Endothelial cell of umbilical vein (primary cell): Measurements from ENCODE around the gene CTSF.

Source experiments
- MYC ChIP-seq: IDR thresholded peaks from one replicate; pipeline ENCODE4 v1.6.1; 2011; ENCODE audit warnings: mild to moderate bottlenecking, low read depth, low read length
- POLR2A ChIP-seq: IDR thresholded peaks from 2 replicates; pipeline ENCODE4 v1.6.1; 2012; ENCODE audit warnings: low read depth, mild to moderate bottlenecking, control low read depth, low read length
- TF ChIP-seq, protein P1 (sequence below), 2 donors: IDR thresholded peaks; 1 replicate in 1 of 2; 2 replicates in 1 of 2; pipeline ENCODE4 v1.5.1; 2011; ENCODE audit warnings: low read length in 2 of 2, mild to moderate bottlenecking in 2 of 2, moderate library complexity in 2 of 2, control low read depth in 1 of 2, inconsistent platforms in 1 of 2, low read depth in 1 of 2; ENCODE audit not compliant: insufficient read depth in 1 of 2; ENCODE audit errors: extremely low read depth in 1 of 2

DNA sequence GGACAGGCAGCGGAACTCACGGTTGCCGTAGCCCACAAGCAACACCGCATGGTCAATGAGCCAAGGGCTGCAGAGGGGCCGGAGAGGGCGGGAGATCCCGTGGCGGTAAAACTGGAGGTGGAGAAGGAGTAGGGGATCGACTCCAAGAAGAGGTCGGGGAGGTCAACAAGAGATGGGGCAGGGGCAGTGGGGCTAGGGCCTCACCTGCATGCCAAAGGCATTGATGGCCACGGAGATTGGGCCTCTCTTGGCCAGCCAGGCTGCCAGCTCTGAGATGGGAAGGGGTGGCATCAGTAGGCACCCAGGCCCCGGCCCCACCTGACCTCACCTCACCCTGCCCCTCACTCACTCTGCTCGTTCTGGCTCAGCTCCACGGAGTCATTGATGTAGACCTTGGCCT is 3.9 kb downstream of the CTSF start:
- TF ChIP-seq POLR2A (no peak), MYC (no peak)
- TF ChIP-seq, protein P1, sequence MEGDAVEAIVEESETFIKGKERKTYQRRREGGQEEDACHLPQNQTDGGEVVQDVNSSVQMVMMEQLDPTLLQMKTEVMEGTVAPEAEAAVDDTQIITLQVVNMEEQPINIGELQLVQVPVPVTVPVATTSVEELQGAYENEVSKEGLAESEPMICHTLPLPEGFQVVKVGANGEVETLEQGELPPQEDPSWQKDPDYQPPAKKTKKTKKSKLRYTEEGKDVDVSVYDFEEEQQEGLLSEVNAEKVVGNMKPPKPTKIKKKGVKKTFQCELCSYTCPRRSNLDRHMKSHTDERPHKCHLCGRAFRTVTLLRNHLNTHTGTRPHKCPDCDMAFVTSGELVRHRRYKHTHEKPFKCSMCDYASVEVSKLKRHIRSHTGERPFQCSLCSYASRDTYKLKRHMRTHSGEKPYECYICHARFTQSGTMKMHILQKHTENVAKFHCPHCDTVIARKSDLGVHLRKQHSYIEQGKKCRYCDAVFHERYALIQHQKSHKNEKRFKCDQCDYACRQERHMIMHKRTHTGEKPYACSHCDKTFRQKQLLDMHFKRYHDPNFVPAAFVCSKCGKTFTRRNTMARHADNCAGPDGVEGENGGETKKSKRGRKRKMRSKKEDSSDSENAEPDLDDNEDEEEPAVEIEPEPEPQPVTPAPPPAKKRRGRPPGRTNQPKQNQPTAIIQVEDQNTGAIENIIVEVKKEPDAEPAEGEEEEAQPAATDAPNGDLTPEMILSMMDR (IDR thresholded peaks at IDR 0.05; ENCODE audit: extremely low read depth in 1 of 2, insufficient read depth in 1 of 2, low read depth in 1 of 2, low read length in 2 of 2) = no peak
